22Rv1 (cell line): Measurements from ENCODE around the gene GMFB.

ENCODE experiments used
- CTCF ChIP-seq: fragments of 450-650 bp; IDR thresholded peaks from 2 replicates; pipeline ENCODE4 v1.5.1; 2017; ENCODE audit warnings: mild to moderate bottlenecking
- ZFX ChIP-seq: fragments of 450-650 bp; IDR thresholded peaks from 2 replicates; pipeline ENCODE4 v1.6.1; 2017; ENCODE audit warnings: antibody characterized with exemption, borderline replicate concordance

GRCh38 chr14:54447231-54447692 lies 41.5 kb downstream of the GMFB start:
- no peak for TF ChIP-seq CTCF
- TF ChIP-seq ZFX: no peak
